Measurements from ENCODE around the gene WNT2.
"Not testable (repeated sequence)": the region's sequence is repeated elsewhere in the genome, so short reads cannot be mapped to it uniquely, and the experiment has no call there.

Gene WNT2

DNA sequence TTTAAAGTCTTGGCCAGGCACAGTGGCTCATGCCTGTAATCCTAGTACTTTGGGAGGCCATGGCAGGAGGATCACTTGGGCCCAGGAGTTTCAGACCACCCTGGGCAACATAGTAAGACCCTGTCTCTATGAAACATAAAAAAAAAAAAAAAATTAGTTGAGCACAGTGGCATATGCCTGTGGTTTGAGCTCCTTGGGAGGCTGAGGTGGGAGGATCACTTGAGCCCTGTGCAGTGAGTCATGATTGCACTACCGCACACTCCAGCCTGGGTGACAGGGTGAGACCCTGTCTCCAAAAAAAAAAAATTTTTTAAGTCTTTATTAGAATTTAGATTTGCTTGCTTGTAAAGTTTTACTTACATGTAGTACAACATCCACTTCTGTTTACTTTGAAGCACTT lies 14.0 kb downstream of the WNT2 start:
- DNase-seq (ENCODE audit: low read depth in 2 of 2) = no peak

- no peak for DNase-seq (ENCODE audit: low read depth in 2 of 2)
Observed at GRCh38 chr7:117302396-117302795, 20.5 kb downstream of the WNT2 start.

DNA sequence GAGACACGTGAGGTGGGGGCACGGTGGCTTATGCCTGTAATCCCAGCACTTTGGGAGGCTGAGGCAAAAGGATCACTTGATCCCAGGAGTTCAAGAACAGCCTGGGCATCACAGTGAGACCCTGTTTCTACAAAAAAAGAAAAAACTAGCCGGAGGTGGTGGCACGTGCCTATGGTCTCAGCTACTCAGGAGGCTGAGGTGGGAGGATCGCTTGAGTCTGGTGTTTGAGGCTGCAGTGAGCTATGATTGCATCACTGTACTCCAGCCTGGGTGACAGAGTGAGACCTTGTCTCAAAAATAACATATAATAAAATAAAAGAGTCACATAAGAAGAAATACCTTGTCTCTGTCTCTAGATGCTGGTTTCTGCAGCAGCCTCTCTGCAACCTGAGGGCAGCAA lies 22.4 kb downstream of the WNT2 start:
- DNase-seq (ENCODE audit: low read depth in 2 of 2) = not testable (repeated sequence)

GRCh38 chr7:117297606-117298005 lies 25.3 kb downstream of the WNT2 start:
- no peak for DNase-seq (ENCODE audit: low read depth in 2 of 2)

DNA sequence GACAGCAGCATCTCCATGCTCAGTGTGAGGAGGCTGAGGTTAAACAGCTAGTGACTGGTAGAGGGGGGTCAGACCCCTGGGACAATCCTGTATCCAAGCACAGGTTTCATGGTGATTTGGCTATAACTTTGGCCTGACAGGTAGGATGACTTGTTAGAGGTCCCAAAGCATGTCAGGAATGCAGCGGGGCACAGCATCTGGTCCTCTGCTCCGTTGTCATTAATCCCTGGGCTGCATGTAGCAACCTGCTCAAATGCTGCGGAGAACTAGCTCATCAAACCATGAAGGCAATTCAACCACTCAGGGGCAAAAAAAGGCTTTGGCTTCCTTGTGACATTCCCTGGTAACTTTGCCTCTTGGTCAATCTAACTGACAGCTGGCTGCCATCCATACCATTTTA lies 26.8 kb downstream of the WNT2 start:
- DNase-seq (ENCODE audit: low read depth in 2 of 2) = no peak

GRCh38 chr7:117285826-117286225 lies 37.0 kb downstream of the WNT2 start:
- no peak for DNase-seq (ENCODE audit: low read depth in 2 of 2)

GRCh38 chr7:117284692-117285091 lies 38.2 kb downstream of the WNT2 start:
- no peak for DNase-seq (ENCODE audit: low read depth in 2 of 2)

DNA sequence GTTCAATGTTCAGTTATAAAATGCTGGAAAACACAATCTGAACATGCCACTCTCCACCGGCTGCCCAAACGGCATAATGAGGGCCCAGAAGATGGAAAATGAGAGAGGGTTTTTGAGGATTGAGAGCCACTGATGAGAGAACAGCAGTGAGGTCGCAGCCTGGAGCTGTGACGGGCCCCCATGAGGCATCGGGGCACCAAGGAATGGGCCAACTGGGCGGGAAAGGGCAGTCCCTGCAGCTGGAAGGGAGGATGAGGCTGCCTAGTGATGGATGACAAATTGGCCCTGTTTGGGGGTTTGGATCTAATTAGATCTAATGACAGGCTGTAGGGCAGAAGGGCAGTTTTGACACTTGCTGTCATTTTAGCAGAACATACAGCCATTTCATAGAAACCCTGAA lies 39.1 kb downstream of the WNT2 start:
- no peak for DNase-seq (ENCODE audit: low read depth in 2 of 2)

- DNase-seq (ENCODE audit: low read depth in 2 of 2) = no peak
Observed at GRCh38 chr7:117283371-117283770, 39.5 kb downstream of the WNT2 start.

GRCh38 chr7:117282239-117282812 lies 40.5 kb downstream of the WNT2 start:
- no peak for DNase-seq (ENCODE audit: low read depth in 2 of 2)

GRCh38 chr7:117281562-117281961 lies 41.3 kb downstream of the WNT2 start:
- DNase-seq (ENCODE audit: low read depth in 2 of 2) = no peak

- no peak for DNase-seq (ENCODE audit: low read depth in 2 of 2)
Observed at GRCh38 chr7:117279931-117280557, 42.8 kb downstream of the WNT2 start.

DNA sequence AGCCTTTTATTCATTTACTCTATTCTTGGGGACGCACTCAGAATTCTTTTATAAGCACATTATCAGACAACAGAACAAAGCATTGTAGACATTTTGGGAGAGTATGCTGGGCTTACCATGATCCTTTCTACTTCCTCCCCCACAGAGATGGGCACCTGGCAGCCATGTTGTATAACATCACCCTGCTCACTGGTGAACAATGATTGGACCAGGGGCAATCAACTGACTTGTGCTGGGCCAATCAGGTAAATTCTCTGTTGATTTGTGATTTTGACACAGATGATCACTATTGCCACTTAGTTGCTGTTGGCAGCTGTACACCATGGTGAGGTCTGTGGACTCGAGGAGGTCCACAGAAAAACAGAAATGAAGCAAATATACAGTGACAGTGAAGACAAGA lies 43.7 kb downstream of the WNT2 start:
- no peak for DNase-seq (ENCODE audit: low read depth in 2 of 2)

GRCh38 chr7:117278040-117278439 lies 44.8 kb downstream of the WNT2 start:
- DNase-seq (ENCODE audit: low read depth in 2 of 2) = no peak

DNA sequence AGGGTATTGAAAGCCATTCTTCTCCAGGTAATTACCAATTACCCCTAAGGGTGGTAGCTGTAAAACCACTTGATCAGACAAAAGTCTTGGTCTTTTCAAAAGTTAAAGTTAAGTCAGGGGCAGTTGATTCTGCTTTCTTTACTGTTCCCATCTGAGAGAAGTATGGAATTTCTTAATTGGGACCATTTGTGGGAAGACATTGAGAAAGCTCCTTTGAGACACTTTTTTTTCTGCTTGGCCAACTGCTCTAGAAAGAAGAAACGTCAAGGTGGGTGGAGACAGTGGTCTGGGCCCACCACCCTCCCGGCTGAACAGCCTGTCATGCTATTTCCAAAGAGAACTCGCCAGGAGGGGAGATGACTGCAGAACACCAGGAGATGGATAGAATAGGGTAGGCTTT lies 45.3 kb downstream of the WNT2 start:
- DNase-seq (ENCODE audit: low read depth in 2 of 2) = no peak

GRCh38 chr7:117274951-117275350 lies 47.9 kb downstream of the WNT2 start:
- DNase-seq (ENCODE audit: low read depth in 2 of 2) = no peak

DNA sequence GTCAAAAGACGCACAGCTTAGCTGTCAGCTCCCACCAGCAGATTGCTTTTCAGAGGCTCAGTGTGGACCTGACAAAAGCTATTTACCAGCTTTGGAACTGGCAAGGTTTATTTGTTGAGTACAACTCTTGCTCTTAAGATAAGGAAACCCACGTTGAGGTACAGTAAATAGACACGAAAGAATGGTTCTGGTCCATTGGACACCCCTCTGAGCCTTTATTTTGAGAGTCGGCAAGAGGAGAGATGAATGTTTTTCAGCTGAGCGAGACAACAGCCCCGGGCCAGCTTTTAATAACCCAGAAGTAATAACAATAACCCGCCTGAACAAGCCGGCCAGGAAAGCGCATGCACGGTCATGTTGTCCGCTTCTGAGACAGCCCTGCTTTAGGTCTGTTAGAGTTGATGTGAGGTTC lies 49.0 kb downstream of the WNT2 start:
- no peak for DNase-seq (ENCODE audit: low read depth in 2 of 2)

- DNase-seq (ENCODE audit: low read depth in 2 of 2) = no peak
Observed at GRCh38 chr7:117273325-117273724, 49.5 kb downstream of the WNT2 start.

DNA sequence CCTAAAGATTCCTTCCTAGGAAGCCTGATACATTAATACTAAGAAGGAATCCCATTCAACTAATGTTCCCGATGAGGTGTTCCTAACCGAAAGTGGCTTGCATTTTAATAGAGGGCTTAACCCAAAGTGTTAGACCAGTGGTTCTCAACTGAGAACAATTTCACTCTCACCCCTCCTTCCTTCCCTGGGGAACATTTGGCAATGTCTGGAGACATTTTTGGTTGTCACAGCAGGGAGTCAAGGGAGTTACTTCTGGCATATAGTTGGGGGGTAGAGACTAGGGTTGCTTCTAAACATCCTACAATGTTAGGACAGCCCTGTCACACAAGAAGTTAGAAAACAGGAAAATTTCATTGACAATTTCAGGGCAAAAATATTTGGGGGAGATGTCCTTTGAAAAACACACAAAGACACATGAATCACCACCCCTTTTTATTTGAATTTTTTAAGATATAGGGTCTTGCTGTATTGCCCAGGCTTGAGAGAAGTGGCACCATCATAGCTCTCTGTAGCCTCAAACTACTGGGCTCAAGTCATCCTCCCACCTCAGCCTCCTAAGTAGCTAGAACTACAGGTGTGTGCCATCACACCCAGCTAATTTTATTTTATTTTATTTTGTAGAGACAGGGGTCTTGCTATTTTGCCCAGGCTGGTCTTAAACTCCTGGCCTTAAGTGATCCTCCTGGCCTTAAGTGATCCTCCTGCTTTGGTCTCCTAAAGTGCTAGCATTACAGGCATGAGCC lies 50.7 kb downstream of the WNT2 start:
- no peak for DNase-seq (ENCODE audit: low read depth in 2 of 2)

DNA sequence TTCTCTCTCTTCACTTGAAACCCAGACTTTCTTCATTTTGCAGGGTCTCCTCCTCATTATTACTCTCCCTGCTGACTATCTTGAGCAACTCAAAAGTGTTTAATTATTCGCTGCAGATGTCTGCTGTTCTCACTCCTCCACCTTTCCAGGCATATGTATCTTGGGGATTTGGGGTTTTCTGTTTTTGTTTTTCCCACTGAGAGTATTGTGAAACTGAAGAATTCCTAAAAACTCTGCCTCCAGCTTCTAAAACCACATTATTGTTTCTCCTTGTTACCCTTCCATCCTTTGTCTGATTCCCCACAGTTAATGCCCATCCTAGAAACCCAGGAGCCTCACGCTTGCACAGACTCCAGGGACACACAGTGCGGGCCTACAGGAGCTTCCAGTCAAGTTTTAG lies 51.3 kb downstream of the WNT2 start:
- DNase-seq (ENCODE audit: low read depth in 2 of 2) = no peak

- DNase-seq (ENCODE audit: low read depth in 2 of 2) = no peak
Observed at GRCh38 chr7:117270371-117270770, 52.5 kb downstream of the WNT2 start.

- DNase-seq (ENCODE audit: low read depth in 2 of 2) = no peak
Observed at GRCh38 chr7:117269886-117270285, 53.0 kb downstream of the WNT2 start.

GRCh38 chr7:117269417-117269816 lies 53.4 kb downstream of the WNT2 start:
- no peak for DNase-seq (ENCODE audit: low read depth in 2 of 2)

All from stimulated activated CD8-positive, alpha-beta memory T cell treated with anti-CD3 and anti-CD28 coated beads, Interleukin-7, amount 100 ng/mL, for 4 hours (primary cell).